OCI-LY7 (cell line): ENCODE results near the gene ADARB2. TPM values are rescaled to one million over a fixed set of nuclear protein-coding genes. Genes with fewer than 3 reads are reported as not detected.

Experiments used
- BruUV-seq: library from RNA; stranded (reverse); fragments of 400-500 nt; replicated peaks from 2 replicates; lab custom pipeline; 2021; lab: Mats Ljungman, UMichigan
- CTCF ChIA-PET: fragments of 300-600 bp; sonication (Branson Sonifier 250); formaldehyde crosslinking; loops from one replicate; lab custom pipeline; 2022; ENCODE audit warnings: antibody characterized with exemption; ENCODE audit not compliant: unreplicated experiment; lab: Charles Lee
- POLR2A ChIA-PET: fragments of 300-600 bp; sonication (Branson Sonifier 250); formaldehyde crosslinking; loops from one replicate; lab custom pipeline; 2022; ENCODE audit warnings: antibody characterized with exemption; lab: Charles Lee
- DNase-seq: peaks from one replicate; pipeline ENCODE4 v3.0.0-alpha.2; 2015; ENCODE audit warnings: low spot score
- H2AFZ ChIP-seq: fragments of 200-600 bp; sonication (generic), shearing (Covaris generic); 2 replicates; pipeline ENCODE4 v1.6.1; 2014; ENCODE audit warnings: mild to moderate bottlenecking, antibody characterized with exemption, low read length, moderate library complexity
- H3K27ac ChIP-seq: fragments of 200-600 bp; sonication (generic); 2 replicates; pipeline ENCODE4 v1.5.1; 2014; ENCODE audit warnings: mixed run types, low read depth, mild to moderate bottlenecking, moderate library complexity, low read length, inconsistent platforms; ENCODE audit not compliant: poor library complexity, severe bottlenecking
- H3K36me3 ChIP-seq: fragments of 200-600 bp; sonication (generic); 2 replicates; pipeline ENCODE4 v1.6.1; 2014; ENCODE audit warnings: mild to moderate bottlenecking, antibody characterized with exemption, low read length, moderate library complexity, mixed read lengths; ENCODE audit not compliant: insufficient read depth
- H3K4me1 ChIP-seq: fragments of 200-600 bp; sonication (generic); 2 replicates; pipeline ENCODE4 v1.5.1; 2014; ENCODE audit warnings: mild to moderate bottlenecking, low read length; ENCODE audit not compliant: insufficient read depth, poor library complexity, severe bottlenecking
- H3K4me2 ChIP-seq: fragments of 200-600 bp; sonication (generic); 2 replicates; pipeline ENCODE4 v1.6.1; 2014; ENCODE audit warnings: mild to moderate bottlenecking, low read length
- H3K4me3 ChIP-seq: fragments of 200-600 bp; sonication (generic); 2 replicates; pipeline ENCODE4 v1.5.1; 2014; ENCODE audit warnings: mild to moderate bottlenecking, low read depth, low read length; ENCODE audit not compliant: poor library complexity, severe bottlenecking
- H3K79me2 ChIP-seq: fragments of 200-600 bp; sonication (generic); 2 replicates; pipeline ENCODE4 v1.6.1; 2016; ENCODE audit warnings: low read depth, mild to moderate bottlenecking, low read length, moderate library complexity, mixed read lengths; ENCODE audit not compliant: insufficient read depth
- H3K9me2 ChIP-seq: fragments of 200-600 bp; sonication (generic); 2 replicates; pipeline ENCODE4 v1.6.1; 2016; ENCODE audit warnings: mild to moderate bottlenecking, low read length, mixed read lengths; ENCODE audit not compliant: insufficient read depth
- H3K9me3 ChIP-seq: fragments of 200-600 bp; sonication (generic); 2 replicates; pipeline ENCODE4 v1.6.1; 2014; ENCODE audit warnings: mild to moderate bottlenecking, mixed run types, low read length, mixed read lengths
- H4K20me1 ChIP-seq: fragments of 200-600 bp; sonication (generic); 2 replicates; pipeline ENCODE4 v1.6.1; 2014; ENCODE audit warnings: mild to moderate bottlenecking, antibody characterized with exemption, low read length, moderate library complexity, mixed read lengths; ENCODE audit not compliant: insufficient read depth
- CTCF ChIP-seq: fragments of 200-600 bp; sonication (generic); conservative IDR thresholded peaks from 2 replicates; pipeline ENCODE4 v1.5.1; 2014; ENCODE audit warnings: mild to moderate bottlenecking, antibody characterized with exemption, low read length, moderate library complexity, mixed read lengths
- EZH2phosphoT487 ChIP-seq: fragments of 200-600 bp; sonication (generic); IDR thresholded peaks from 2 replicates; pipeline ENCODE4 v1.6.1; 2018; ENCODE audit warnings: low read depth, borderline replicate concordance, mild to moderate bottlenecking, mixed run types, antibody characterized with exemption, low read length, moderate library complexity, mixed read lengths
- intact Hi-C: fragments of 100-400 bp; cut with micrococcal nuclease; formaldehyde crosslinking; loops from one replicate; pipeline ENCODE4 v1.10.0; 2022; ENCODE audit not compliant: unreplicated experiment
- total RNA-seq, 2 experiments: library from RNA; depleted of rRNA in 1 of 2; stranded (reverse); fragments of >200 nt in 1 of 2; shearing (Covaris generic) in 1 of 2; gene quantifications; 2 replicates each; pipeline ENCODE4 v1.2.3, GENCODE V29; 2014 to 2022

Gene ADARB2
- total RNA-seq, 2 experiments from 2014 or later, result 0.03 TPM; not detected in 1

GRCh38 chr10:1348773-1349050, 388.6 kb downstream of the ADARB2 start:
- Histone ChIP-seq H3K4me2 (no peak overlapping the region), H3K27ac (no peak overlapping the region), H3K9me3 (no peaks in the 10 kb centered on the region), H3K4me3 (no peak overlapping the region), H3K4me1 (no peaks in the 10 kb centered on the region), H3K79me2 (no peaks in the 10 kb centered on the region), H2AFZ (no peak overlapping the region), H4K20me1 (no peaks in the 10 kb centered on the region), H3K9me2 (no peaks in the 10 kb centered on the region), H3K36me3 (no peaks in the 10 kb centered on the region)
- no TSS peak for BruUV-seq
- TF ChIP-seq CTCF (no peak), EZH2phosphoT487 (no peak)
- intact Hi-C loops, result no loop called here
- DNase-seq, result no peak
- ChIA-PET POLR2A (no interaction called here), CTCF (no interaction called here)

- Histone ChIP-seq H3K4me1 (no peaks in the 10 kb centered on the region), H3K79me2 (no peaks in the 10 kb centered on the region), H3K4me2 (no peak overlapping the region), H3K27ac (no peak overlapping the region), H4K20me1 (no peaks in the 10 kb centered on the region), H3K4me3 (no peak overlapping the region), H2AFZ (no peak overlapping the region), H3K9me3 (no peaks in the 10 kb centered on the region), H3K9me2 (no peaks in the 10 kb centered on the region), H3K36me3 (no peaks in the 10 kb centered on the region)
- no TSS peak for BruUV-seq
- no peak for DNase-seq
- ChIA-PET CTCF (no interaction called here), POLR2A (no interaction called here)
- intact Hi-C loops, result no loop called here
- TF ChIP-seq EZH2phosphoT487 (no peak), CTCF (no peak)
Observed at GRCh38 chr10:1347962-1348772, 389.2 kb downstream of the ADARB2 start.

- DNase-seq, result no peak
- Histone ChIP-seq H3K4me2 (no peak overlapping the region), H3K79me2 (no peaks in the 10 kb centered on the region), H3K36me3 (no peaks in the 10 kb centered on the region), H3K9me3 (no peaks in the 10 kb centered on the region), H4K20me1 (no peaks in the 10 kb centered on the region), H3K9me2 (no peaks in the 10 kb centered on the region), H3K4me3 (no peak overlapping the region), H3K27ac (no peak overlapping the region), H2AFZ (no peak overlapping the region), H3K4me1 (no peaks in the 10 kb centered on the region)
- intact Hi-C loops, result no loop called here
- CTCF ChIA-PET, result no interaction called here
- no TSS peak for BruUV-seq
- POLR2A ChIA-PET, result no interaction called here
- TF ChIP-seq EZH2phosphoT487 (no peak), CTCF (no peak)
Observed at GRCh38 chr10:1347525-1347924, 389.8 kb downstream of the ADARB2 start.
